Mammary epithelial cell (primary cell): Measurements from ENCODE around the gene PTGES.

Source experiments
- CTCF ChIP-seq, 2 donors: IDR thresholded peaks in 1 of 2; conservative IDR thresholded peaks in 1 of 2; 2 replicates each; pipeline ENCODE4 v1.5.1; 2011 to 2012; ENCODE audit warnings: inconsistent platforms in 2 of 2, low read length in 2 of 2, mild to moderate bottlenecking in 2 of 2, control low read depth in 1 of 2, low read depth in 1 of 2; ENCODE audit not compliant: insufficient read depth in 1 of 2; ENCODE audit errors: extremely low read depth in 1 of 2
- EZH2 ChIP-seq: IDR thresholded peaks from 2 replicates; pipeline ENCODE4 v1.6.1; 2012; ENCODE audit warnings: low read length, inconsistent platforms, borderline replicate concordance

GRCh38 chr9:129724456-129725190 lies 28.2 kb downstream of the PTGES start:
- TF ChIP-seq CTCF (conservative IDR thresholded peaks at IDR 0.05 in 1 of 2, IDR thresholded peaks at IDR 0.05 in 1 of 2; ENCODE audit: extremely low read depth in 1 of 2, insufficient read depth in 1 of 2, low read depth in 1 of 2, low read length in 2 of 2) (no peak), EZH2 (no peak)
